Tibial nerve (tissue), 4 donors: ENCODE data around the gene SEC23A.

ENCODE experiments used
- CTCF ChIP-seq, 5 experiments: fragments of 200-600 bp in 3 of 5; fragments of 450-650 bp in 2 of 5; sonication (generic) in 3 of 5; IDR thresholded peaks; one replicate each; pipeline ENCODE4 v1.5.1; 2016 to 2019; ENCODE audit warnings: antibody characterized with exemption in 5 of 5, mild to moderate bottlenecking in 3 of 5, moderate library complexity in 2 of 5
- EP300 ChIP-seq, 2 donors: sonication (generic); formaldehyde crosslinking; IDR thresholded peaks; one replicate each; pipeline ENCODE4 v1.6.1; 2017; ENCODE audit warnings: antibody characterized with exemption in 2 of 2, mild to moderate bottlenecking in 1 of 2
- POLR2A ChIP-seq, 2 donors: fragments of 450-650 bp; IDR thresholded peaks; one replicate each; pipeline ENCODE4 v1.6.1; 2017; ENCODE audit warnings: antibody characterized with exemption in 2 of 2, mild to moderate bottlenecking in 2 of 2, moderate library complexity in 2 of 2

GRCh38 chr14:39060818-39061437, 42.1 kb downstream of the SEC23A start:
- TF ChIP-seq CTCF (IDR thresholded peaks at IDR 0.05) = no peak
- no peak for TF ChIP-seq POLR2A (IDR thresholded peaks at IDR 0.05)
- no peak for TF ChIP-seq EP300 (IDR thresholded peaks at IDR 0.05)
